Natural killer cell (primary cell): ENCODE measurements around the gene GCNT2. TPM values are rescaled to one million over a fixed set of nuclear protein-coding genes. Genes with fewer than 3 reads are reported as not detected.
"Not testable (repeated sequence)": the region's sequence is repeated elsewhere in the genome, so short reads cannot be mapped to it uniquely, and the experiment has no call there.

Source experiments
- ATAC-seq, 3 donors: fragments of 150-1000 bp in 2 of 3; fragments of 200-7000 bp in 1 of 3; cut with Tn5 transposase; 1 replicate in 1 of 3; 2 replicates in 2 of 3; pipeline ENCODE4 v1.10.0; 2021; ENCODE audit warnings: mild to moderate bottlenecking in 2 of 3, moderate library complexity in 2 of 3
- DNase-seq, 2 donors: peaks; one replicate each; pipeline versions ENCODE4 v3.0.0 to v3.0.0-alpha.2; 2013 to 2021; ENCODE audit warnings: mixed read lengths in 1 of 2
- H3K27ac ChIP-seq: one replicate; pipeline ENCODE4 v1.5.1; 2013; ENCODE audit warnings: mild to moderate bottlenecking, low read length
- H3K27me3 ChIP-seq: one replicate; pipeline ENCODE4 v1.6.1; 2013; ENCODE audit warnings: low read length; ENCODE audit not compliant: control insufficient read depth, insufficient read depth
- H3K36me3 ChIP-seq: one replicate; pipeline ENCODE4 v1.6.1; 2013; ENCODE audit warnings: low read length; ENCODE audit not compliant: control insufficient read depth, insufficient read depth
- H3K4me1 ChIP-seq: one replicate; pipeline ENCODE4 v1.6.1; 2013; ENCODE audit warnings: low read length; ENCODE audit not compliant: control insufficient read depth, insufficient read depth
- H3K4me3 ChIP-seq: one replicate; pipeline ENCODE4 v1.5.1; 2013; ENCODE audit warnings: low read length
- H3K9me3 ChIP-seq: one replicate; pipeline ENCODE4 v1.6.1; 2013; ENCODE audit warnings: low read length; ENCODE audit not compliant: control insufficient read depth, insufficient read depth
- H3K27ac Mint-ChIP-seq, 2 donors: one replicate each; pipeline ENCODE4 v1.8.0; 2022; ENCODE audit warnings: mild to moderate bottlenecking in 2 of 2, mixed read lengths in 2 of 2, moderate library complexity in 1 of 2
- H3K27me3 Mint-ChIP-seq, 2 donors: one replicate each; pipeline ENCODE4 v1.8.0; 2022; ENCODE audit warnings: low read depth in 2 of 2, mixed read lengths in 2 of 2
- H3K36me3 Mint-ChIP-seq: one replicate; pipeline ENCODE4 v1.8.0; 2022; ENCODE audit warnings: mixed read lengths
- H3K4me1 Mint-ChIP-seq, 2 donors: one replicate each; pipeline ENCODE4 v1.8.0; 2022; ENCODE audit warnings: mixed read lengths in 2 of 2
- H3K4me3 Mint-ChIP-seq: one replicate; pipeline ENCODE4 v1.8.0; 2022; ENCODE audit warnings: mild to moderate bottlenecking, moderate library complexity, mixed read lengths
- H3K9me3 Mint-ChIP-seq, 2 donors: one replicate each; pipeline ENCODE4 v1.8.0; 2022; ENCODE audit warnings: mixed read lengths in 2 of 2
- WGBS: methylation state at CpG from one replicate; pipeline ENCODE4 v1.1.7; 2013; ENCODE audit warnings: missing lambda C conversion rate; ENCODE audit not compliant: insufficient coverage; 5-methylcytosine and 5-hydroxymethylcytosine counted together
- intact Hi-C: fragments of 100-400 bp; cut with micrococcal nuclease; formaldehyde crosslinking; loops from one replicate; pipeline ENCODE4 v1.14.2; 2022
- total RNA-seq, 4 donors: library from RNA; stranded (reverse); fragments of 120-200 nt in 1 of 4; gene quantifications; one replicate each; pipeline versions ENCODE4 v1.2.3 to v1.2.4, GENCODE V29; 2013 to 2022
- TF ChIP-seq, protein P1 (sequence below): fragments of 200-600 bp; IDR thresholded peaks from one replicate; pipeline ENCODE4 v1.8.0; 2022; ENCODE audit warnings: antibody characterized with exemption

The GCNT2 gene
- total RNA-seq, 3 donors from 2014 or later (not counting 1 experiment from before 2014, with no cell fraction given) = 0.79 to 4.7 (median 0.80) TPM

DNA sequence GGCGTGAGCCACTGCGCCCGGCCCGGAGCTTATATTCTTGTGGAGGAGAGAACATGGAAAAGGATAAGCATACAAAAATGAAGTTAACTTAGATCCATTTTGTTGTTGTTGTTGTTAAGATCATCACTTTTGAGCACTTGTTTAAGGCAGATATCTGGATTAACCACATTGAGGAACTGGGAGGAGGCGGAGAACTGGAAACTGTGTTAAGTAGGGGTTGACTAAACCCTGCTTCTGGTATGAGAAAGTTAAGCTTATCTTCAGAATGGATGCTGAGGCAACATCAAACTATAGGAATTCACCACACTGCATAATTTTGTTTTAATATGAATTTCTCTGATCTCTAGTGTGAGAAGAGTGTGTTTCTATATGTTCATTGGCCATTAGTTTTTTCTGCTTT lies 57.6 kb downstream of the GCNT2 start:
- Mint-ChIP-seq H3K9me3 (no peaks in the 10 kb centered on the region), H3K27me3 (no peaks in the 10 kb centered on the region)

DNA sequence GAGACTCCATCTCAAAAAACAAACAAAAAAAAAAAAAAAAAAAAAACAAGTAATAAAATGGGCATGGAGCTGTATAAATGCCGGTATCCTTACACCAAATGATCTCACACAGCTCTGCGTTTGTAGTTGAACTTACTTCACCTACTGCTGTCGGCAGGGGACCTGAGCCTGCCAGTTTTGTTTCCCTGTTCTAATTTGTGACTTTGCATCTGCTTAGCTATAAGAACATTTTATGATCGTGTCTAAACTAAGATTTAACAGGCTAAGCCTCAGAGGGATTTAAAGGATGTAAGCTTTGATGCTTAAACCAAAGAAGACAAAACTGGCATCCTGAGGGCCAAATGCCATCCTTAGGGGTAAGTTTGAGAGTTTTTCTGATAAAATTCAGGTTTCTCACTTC lies 58.7 kb downstream of the GCNT2 start:
- H3K4me3 Mint-ChIP-seq = no peak overlapping the region
- TF ChIP-seq, protein P1, sequence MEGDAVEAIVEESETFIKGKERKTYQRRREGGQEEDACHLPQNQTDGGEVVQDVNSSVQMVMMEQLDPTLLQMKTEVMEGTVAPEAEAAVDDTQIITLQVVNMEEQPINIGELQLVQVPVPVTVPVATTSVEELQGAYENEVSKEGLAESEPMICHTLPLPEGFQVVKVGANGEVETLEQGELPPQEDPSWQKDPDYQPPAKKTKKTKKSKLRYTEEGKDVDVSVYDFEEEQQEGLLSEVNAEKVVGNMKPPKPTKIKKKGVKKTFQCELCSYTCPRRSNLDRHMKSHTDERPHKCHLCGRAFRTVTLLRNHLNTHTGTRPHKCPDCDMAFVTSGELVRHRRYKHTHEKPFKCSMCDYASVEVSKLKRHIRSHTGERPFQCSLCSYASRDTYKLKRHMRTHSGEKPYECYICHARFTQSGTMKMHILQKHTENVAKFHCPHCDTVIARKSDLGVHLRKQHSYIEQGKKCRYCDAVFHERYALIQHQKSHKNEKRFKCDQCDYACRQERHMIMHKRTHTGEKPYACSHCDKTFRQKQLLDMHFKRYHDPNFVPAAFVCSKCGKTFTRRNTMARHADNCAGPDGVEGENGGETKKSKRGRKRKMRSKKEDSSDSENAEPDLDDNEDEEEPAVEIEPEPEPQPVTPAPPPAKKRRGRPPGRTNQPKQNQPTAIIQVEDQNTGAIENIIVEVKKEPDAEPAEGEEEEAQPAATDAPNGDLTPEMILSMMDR = no peak
- intact Hi-C loops = no loop called here
- DNase-seq = no peak
- H3K36me3 ChIP-seq = no peaks in the 10 kb centered on the region
- H3K36me3 Mint-ChIP-seq = no peaks in the 10 kb centered on the region
- H3K9me3 Mint-ChIP-seq = no peaks in the 10 kb centered on the region
- H3K4me1 ChIP-seq = no peaks in the 10 kb centered on the region
- WGBS = 88% methylated on average over 4 of the region's 4 CpGs
- H3K9me3 ChIP-seq = no peaks in the 10 kb centered on the region
- H3K27me3 ChIP-seq = no peaks in the 10 kb centered on the region
- no peaks in the 10 kb centered on the region for H3K27me3 Mint-ChIP-seq
- no peak for ATAC-seq
- no peak overlapping the region for H3K27ac ChIP-seq
- H3K27ac Mint-ChIP-seq = no peak overlapping the region
- H3K4me1 Mint-ChIP-seq = no peaks in the 10 kb centered on the region
- H3K4me3 ChIP-seq = no peak overlapping the region

More for the DNA sequence above, 57.6 kb downstream of the GCNT2 start:
- H3K27ac ChIP-seq = no peak overlapping the region
- intact Hi-C loops = no loop called here
- no peaks in the 10 kb centered on the region for H3K36me3 ChIP-seq
- no peak overlapping the region for H3K27ac Mint-ChIP-seq
- H3K36me3 Mint-ChIP-seq = no peaks in the 10 kb centered on the region
- DNase-seq (no peak), ATAC-seq (no peak)
- H3K4me1 ChIP-seq = no peaks in the 10 kb centered on the region
- H3K4me1 Mint-ChIP-seq = no peaks in the 10 kb centered on the region
- H3K4me3 ChIP-seq = no peak overlapping the region
- WGBS = 94% methylated on average over 5 of the region's 5 CpGs
- TF ChIP-seq, protein P1 = no peak
- no peaks in the 10 kb centered on the region for H3K27me3 ChIP-seq
- no peaks in the 10 kb centered on the region for H3K9me3 ChIP-seq
- H3K4me3 Mint-ChIP-seq = no peak overlapping the region

DNA sequence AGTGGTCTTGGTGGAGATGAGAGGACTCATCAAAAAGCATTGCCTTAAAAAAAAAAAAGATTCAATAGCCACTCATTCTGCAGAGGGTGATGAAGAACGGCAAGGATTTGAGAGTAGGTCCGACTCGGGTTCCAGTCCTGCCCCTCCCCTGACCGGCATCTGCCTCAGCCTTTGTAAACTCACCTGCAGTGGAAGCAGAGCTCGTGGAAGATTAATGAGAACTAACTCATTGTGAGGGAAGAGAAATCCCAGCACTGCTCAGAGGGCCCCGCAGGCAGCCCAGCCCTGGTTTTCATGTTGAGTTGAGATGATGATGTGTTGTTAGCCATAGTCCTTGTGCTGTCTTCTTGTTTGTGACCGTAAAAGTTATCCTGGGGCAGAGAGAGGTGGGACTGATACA lies 59.4 kb downstream of the GCNT2 start:
- Histone ChIP-seq H3K4me1 (no peaks in the 10 kb centered on the region), H3K9me3 (no peaks in the 10 kb centered on the region), H3K27me3 (no peaks in the 10 kb centered on the region), H3K36me3 (no peaks in the 10 kb centered on the region), H3K27ac (no peak overlapping the region), H3K4me3 (no peak overlapping the region)
- Mint-ChIP-seq H3K4me1 (no peaks in the 10 kb centered on the region), H3K4me3 (no peak overlapping the region), H3K27ac (no peak overlapping the region), H3K27me3 (peaks cover 2 to 6% of the 10 kb centered on the region in 2 donors), H3K36me3 (no peaks in the 10 kb centered on the region), H3K9me3 (no peaks in the 10 kb centered on the region)
- DNase-seq = no peak
- TF ChIP-seq, protein P1 = no peak
- WGBS = 91% methylated on average over 7 of the region's 7 CpGs
- ATAC-seq = no peak
- intact Hi-C loops = no loop called here

DNA sequence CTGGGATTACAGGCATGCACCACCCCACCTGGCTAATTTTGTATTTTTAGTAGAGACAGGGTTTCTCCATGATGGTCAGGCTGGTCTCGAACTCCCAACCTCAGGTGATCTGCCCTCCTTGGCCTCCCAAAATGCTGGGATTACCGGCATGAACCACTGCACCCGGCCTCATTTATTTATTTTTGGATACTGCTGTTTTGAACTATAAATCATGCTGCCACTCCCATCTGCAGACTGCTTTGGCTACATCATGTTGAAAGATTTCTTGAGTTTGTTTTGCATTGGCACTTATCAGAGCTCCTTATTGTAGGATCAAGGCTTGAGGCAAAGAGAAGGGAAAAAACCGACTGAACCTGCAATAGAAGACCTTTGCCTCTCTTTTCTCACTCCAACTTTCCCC lies 60.3 kb downstream of the GCNT2 start:
- H3K9me3 Mint-ChIP-seq, H3K36me3 ChIP-seq, H3K4me1 ChIP-seq, intact Hi-C loops, H3K36me3 Mint-ChIP-seq, H3K27me3 ChIP-seq, H3K27ac ChIP-seq, DNase-seq, H3K9me3 ChIP-seq, H3K27ac Mint-ChIP-seq, H3K27me3 Mint-ChIP-seq, H3K4me3 Mint-ChIP-seq, ATAC-seq, H3K4me1 Mint-ChIP-seq, H3K4me3 ChIP-seq: not testable (repeated sequence)
- WGBS = 95% methylated on average over 3 of the region's 4 CpGs
